Measurements from ENCODE around the gene TACSTD2.
"Not testable (repeated sequence)": the region's sequence is repeated elsewhere in the genome, so short reads cannot be mapped to it uniquely, and the experiment has no call there.

TACSTD2 gene

GRCh38 chr1:58576727-58577653 lies at the start of gene TACSTD2:
TSS of gene TACSTD2 (minus strand) at chr1:58577252. CDS start at chr1:58577156, 96 bp downstream.
- DNase-seq (ENCODE audit: low read depth in 2 of 2) = no peak

- DNase-seq (ENCODE audit: low read depth in 2 of 2) = no peak
Observed at GRCh38 chr1:58626293-58626692, 49.2 kb upstream of the TACSTD2 start.

DNA sequence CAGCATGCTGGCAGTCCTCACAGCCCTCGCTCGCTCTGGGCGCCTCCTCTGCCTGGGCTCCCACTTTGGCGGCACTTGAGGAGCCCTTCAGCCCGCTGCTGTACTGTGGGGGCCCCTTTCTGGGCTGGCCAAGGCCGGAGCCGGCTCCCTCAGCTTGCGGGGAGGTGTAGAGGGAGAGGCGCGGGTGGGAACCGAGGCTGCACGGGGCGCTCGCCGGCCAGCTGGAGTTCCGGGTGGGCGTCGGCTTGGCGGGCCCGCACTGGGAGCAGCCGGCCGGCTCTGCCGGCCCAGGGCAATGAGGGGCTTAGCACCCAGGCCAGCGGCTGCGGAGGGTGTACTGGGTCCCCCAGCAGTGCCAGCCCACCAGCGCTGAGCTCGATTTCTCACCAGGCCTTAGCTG lies 46.2 kb upstream of the TACSTD2 start:
- not testable (repeated sequence) for DNase-seq (ENCODE audit: low read depth in 2 of 2)

DNA sequence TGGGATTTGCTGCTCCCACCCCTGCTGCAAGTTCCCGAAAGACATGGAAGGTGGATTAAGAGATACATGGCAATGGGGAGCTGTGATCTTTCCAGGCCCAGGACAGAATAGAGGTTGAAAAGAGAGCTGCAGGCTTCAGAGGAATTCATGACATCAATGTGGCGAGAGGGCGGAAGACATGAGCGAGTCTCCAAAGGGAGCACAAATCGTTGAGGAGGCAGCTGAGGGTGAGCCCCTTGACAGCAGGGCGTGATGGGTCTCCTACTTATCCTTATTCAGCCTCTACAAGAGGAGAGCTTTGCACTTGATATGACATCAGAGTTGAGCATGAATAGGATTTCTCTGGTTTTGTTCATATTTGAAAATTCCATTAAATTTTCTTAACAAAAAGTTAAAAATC lies 45.5 kb upstream of the TACSTD2 start:
- DNase-seq (ENCODE audit: low read depth in 2 of 2) = no peak

- DNase-seq (ENCODE audit: low read depth in 2 of 2) = no peak
Observed at GRCh38 chr1:58621391-58621790, 44.3 kb upstream of the TACSTD2 start.

- no peak for DNase-seq (ENCODE audit: low read depth in 2 of 2)
Observed at GRCh38 chr1:58620926-58621325, 43.9 kb upstream of the TACSTD2 start.

GRCh38 chr1:58620259-58620658 lies 43.2 kb upstream of the TACSTD2 start:
- DNase-seq (ENCODE audit: low read depth in 2 of 2) = no peak

GRCh38 chr1:58619286-58620054 lies 42.4 kb upstream of the TACSTD2 start:
- no peak for DNase-seq (ENCODE audit: low read depth in 2 of 2)

DNA sequence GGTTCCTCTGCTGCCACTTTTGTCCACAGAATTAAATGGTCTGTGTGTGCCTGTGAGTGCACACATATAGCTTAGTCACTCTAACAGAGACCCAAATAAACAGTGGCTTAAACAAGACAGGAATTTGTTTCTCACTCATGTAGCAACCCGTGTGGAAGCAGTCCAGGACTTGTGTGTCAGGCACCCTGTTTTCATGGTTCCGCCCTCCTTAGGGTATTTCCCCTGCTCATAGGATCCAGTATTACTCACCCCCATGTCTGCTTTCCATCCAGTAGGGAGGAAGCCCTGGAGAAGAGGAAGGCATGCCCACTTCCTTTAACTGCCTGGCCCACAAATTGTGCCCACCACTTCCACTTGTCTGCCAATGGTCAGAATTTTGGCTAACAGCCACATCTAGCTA lies 41.3 kb upstream of the TACSTD2 start:
- no peak for DNase-seq (ENCODE audit: low read depth in 2 of 2)

GRCh38 chr1:58611861-58612385 lies 34.9 kb upstream of the TACSTD2 start:
- DNase-seq (ENCODE audit: low read depth in 2 of 2) = no peak

- no peak for DNase-seq (ENCODE audit: low read depth in 2 of 2)
Observed at GRCh38 chr1:58608945-58609344, 31.9 kb upstream of the TACSTD2 start.

GRCh38 chr1:58608297-58608696 lies 31.2 kb upstream of the TACSTD2 start:
- DNase-seq (ENCODE audit: low read depth in 2 of 2) = no peak

DNA sequence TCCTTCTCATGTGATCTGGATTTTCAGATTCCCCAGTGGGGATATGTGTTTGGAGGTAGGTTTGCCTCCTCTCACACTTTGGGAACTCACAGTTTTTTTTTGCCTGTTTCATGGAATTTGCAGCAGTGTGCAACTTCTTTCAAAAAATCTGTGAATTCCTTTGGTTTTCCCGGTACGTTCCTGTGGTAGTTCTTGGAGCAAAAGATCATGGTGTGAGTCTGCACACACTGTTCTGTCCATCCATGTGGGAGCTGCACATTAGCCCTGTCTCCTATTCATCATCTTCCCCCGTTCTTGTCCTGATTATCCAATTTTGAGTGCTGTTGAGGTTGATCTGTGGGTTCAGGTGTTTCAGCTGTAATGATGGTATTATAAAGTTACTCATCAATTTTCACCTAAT lies 30.3 kb upstream of the TACSTD2 start:
- no peak for DNase-seq (ENCODE audit: low read depth in 2 of 2)

DNA sequence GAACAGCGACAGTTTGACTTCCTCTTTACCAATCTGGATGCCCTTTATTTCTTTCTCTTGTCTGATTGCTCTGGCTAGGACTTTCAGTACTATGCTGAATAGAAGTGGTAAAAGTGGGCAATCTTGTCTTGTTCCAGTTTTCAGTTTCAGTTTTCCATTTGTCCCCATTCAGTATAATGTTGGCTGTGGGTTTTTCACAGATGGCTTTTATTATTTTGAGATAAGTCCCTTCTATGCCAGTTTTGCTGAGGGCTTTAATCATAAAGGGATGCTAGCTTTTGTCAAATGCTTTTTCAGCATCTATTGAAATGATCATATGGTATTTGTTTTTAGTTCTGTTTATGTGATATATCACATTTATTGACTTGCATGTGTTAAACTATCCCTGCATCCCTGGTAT lies 24.9 kb upstream of the TACSTD2 start:
- not testable (repeated sequence) for DNase-seq (ENCODE audit: low read depth in 2 of 2)

DNA sequence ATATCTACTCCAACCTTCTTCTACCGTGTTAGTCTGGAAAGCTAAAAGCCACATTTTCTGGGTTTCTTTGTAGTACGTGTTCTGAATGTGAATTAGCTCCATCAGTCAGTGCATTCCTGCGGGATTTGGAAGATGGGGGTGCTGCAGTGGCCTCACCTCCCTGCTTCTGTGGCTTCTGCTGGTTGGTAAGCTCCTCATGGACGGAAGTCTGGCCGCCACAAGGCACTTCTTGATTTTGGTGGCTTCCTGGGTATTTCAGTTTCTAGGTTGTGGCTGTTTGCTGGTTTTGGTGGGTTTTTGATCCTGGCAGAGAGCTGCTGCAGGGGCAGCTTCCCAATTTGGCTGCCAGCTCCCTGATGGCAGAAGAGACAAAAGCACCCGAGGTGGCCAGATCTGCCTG lies 20.9 kb upstream of the TACSTD2 start:
- DNase-seq (ENCODE audit: low read depth in 2 of 2) = no peak

DNA sequence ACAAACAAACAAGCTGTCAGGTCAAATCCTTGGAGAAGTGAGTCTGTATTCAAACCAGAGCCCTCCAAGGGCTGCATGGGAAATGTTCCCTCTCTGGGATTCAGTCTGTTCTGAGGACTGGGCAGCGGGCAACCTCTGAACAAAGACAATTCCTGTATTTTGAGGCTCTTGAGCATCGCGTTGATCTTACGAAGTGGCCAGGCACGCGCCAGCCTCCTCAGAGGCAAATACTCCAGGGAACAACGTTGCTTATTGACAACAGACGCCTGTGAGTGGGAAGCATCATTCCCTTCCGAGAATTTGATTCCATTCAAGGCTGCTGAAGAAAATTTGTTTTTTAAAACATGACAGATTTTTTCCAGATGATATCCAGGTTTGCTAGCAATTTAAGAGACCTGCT lies 20.0 kb upstream of the TACSTD2 start:
- no peak for DNase-seq (ENCODE audit: low read depth in 2 of 2)

GRCh38 chr1:58596631-58597052 lies 19.6 kb upstream of the TACSTD2 start:
- DNase-seq (ENCODE audit: low read depth in 2 of 2) = no peak

- DNase-seq (ENCODE audit: low read depth in 2 of 2) = no peak
Observed at GRCh38 chr1:58594546-58594945, 17.5 kb upstream of the TACSTD2 start.

DNA sequence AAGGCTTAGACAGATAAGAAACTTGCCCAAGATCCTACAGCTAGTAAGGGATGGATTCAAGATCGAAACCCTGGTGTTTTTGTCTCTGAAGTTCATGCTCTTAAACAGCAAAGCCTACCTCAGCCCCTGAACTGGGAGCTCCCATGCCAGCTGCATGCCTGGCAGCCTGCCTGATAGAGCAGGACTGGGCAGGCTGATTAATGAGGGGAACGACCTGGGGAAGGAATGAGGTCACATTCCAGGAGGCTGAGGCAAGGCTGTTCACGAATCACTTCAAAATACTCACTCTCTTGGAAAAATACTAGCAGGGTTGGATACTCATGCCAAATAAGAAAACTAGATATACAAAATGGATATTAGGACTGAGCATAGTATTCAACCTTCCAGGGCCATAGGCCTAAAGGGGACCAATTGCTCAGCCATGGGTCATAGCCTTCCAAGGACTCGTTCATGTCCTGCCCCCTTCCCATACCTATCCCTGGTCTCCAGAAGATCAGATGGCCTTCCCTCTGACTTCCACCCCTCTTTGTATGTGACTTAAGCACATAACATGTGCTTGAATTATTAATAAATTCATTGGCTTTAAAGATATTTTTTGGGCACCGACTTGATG lies 15.6 kb upstream of the TACSTD2 start:
- DNase-seq (ENCODE audit: low read depth in 2 of 2) = no peak

DNA sequence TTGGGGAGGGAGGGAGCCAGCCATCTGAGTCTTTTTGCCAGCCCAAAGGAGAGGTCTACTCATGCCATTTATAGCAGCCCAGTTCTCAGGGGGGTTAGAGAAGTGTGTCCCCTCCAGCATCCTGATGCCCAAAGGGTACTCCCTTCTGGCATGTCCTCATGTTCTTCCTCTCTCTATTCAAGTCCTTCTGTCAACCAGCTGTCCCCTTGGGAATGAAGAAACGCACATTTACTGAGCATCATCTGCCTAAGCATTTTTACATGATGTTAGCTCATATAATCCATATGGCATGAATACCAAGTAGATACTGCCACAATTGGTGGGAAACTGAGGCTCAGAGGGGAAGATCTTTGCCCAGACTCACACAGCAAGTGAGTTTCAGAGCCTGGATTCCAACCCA lies 14.8 kb upstream of the TACSTD2 start:
- DNase-seq (ENCODE audit: low read depth in 2 of 2) = no peak

- no peak for DNase-seq (ENCODE audit: low read depth in 2 of 2)
Observed at GRCh38 chr1:58590019-58590418, 13.0 kb upstream of the TACSTD2 start.

GRCh38 chr1:58588396-58588795 lies 11.3 kb upstream of the TACSTD2 start:
- no peak for DNase-seq (ENCODE audit: low read depth in 2 of 2)

All from stimulated activated CD4-positive, alpha-beta T cell treated with anti-CD3 and anti-CD28 coated beads, Interleukin-4, amount 100 ng/mL, for 48 hours (primary cell).